ENCODE data around the gene MOCS1. TPM values are rescaled to one million over a fixed set of nuclear protein-coding genes. Genes with fewer than 3 reads are reported as not detected.
A peak's percentile ranks its signal among the peaks of the same experiment; 100 is the strongest.

Gene MOCS1
- total RNA-seq, 1 donor from 2014 or later = 11.3 TPM

GRCh38 chr6:39932386-39932910, 1.8 kb downstream of the MOCS1 start:
- Histone ChIP-seq H3K4me1 (peaks cover 18% of the 10 kb centered on the region), H4K20me1 (ENCODE audit: low read depth) (no peaks in the 10 kb centered on the region), H3K4me3 (peak overlapping the region; percentile 93), H3K9me3 (ENCODE audit: low read depth) (no peaks in the 10 kb centered on the region), H3K27ac (no peak overlapping the region), H3K27me3 (peaks cover 13% of the 10 kb centered on the region), H2AFZ (replicated peaks) (no peak overlapping the region), H3F3A (ENCODE audit: low read depth) (no peaks in the 10 kb centered on the region), H3K36me3 (no peaks in the 10 kb centered on the region), H3K79me2 (ENCODE audit: low read depth) (peaks cover 7% of the 10 kb centered on the region), H3K4me2 (peak overlapping the region; percentile 99), H3K9ac (no peak overlapping the region)
- Mint-ChIP-seq H3K36me3 (peaks cover 9% of the 10 kb centered on the region), H3K27ac (no peak overlapping the region), H3K27me3 (ENCODE audit: insufficient read depth, low read depth) (no peaks in the 10 kb centered on the region), H3K4me3 (peak overlapping the region; percentile 96), H3K9me3 (peaks cover 2% of the 10 kb centered on the region), H3K4me1 (peaks cover 10% of the 10 kb centered on the region)
- DNase-seq (ENCODE audit: low spot score) = no peak
- TF ChIP-seq EZH2phosphoT487 (IDR thresholded peaks at IDR 0.05) = no peak
- TF ChIP-seq CTCF (IDR thresholded peaks at IDR 0.05) = no peak
- TF ChIP-seq EZH2 (IDR thresholded peaks at IDR 0.05) = no peak

GRCh38 chr6:39931607-39932006, 2.7 kb downstream of the MOCS1 start:
- H3K27me3 Mint-ChIP-seq (ENCODE audit: insufficient read depth, low read depth) = no peaks in the 10 kb centered on the region
- H3K79me2 ChIP-seq (ENCODE audit: low read depth) = peaks cover 7% of the 10 kb centered on the region
- H3K36me3 ChIP-seq = no peaks in the 10 kb centered on the region
- H3K4me3 ChIP-seq = no peak overlapping the region
- H3F3A ChIP-seq (ENCODE audit: low read depth) = no peaks in the 10 kb centered on the region
- H3K4me1 Mint-ChIP-seq = peaks cover 10% of the 10 kb centered on the region
- H3K4me2 ChIP-seq = no peak overlapping the region
- peaks cover 18% of the 10 kb centered on the region for H3K4me1 ChIP-seq
- no peak for DNase-seq (ENCODE audit: low spot score)
- no peak overlapping the region for H3K9ac ChIP-seq
- H3K27ac ChIP-seq = no peak overlapping the region
- peaks cover 10% of the 10 kb centered on the region for H3K36me3 Mint-ChIP-seq
- H3K4me3 Mint-ChIP-seq = no peak overlapping the region
- H2AFZ ChIP-seq (replicated peaks) = no peak overlapping the region
- H4K20me1 ChIP-seq (ENCODE audit: low read depth) = no peaks in the 10 kb centered on the region
- no peak overlapping the region for H3K27ac Mint-ChIP-seq
- peaks cover 13% of the 10 kb centered on the region for H3K27me3 ChIP-seq
- TF ChIP-seq CTCF (IDR thresholded peaks at IDR 0.05) = no peak
- no peak for TF ChIP-seq EZH2 (IDR thresholded peaks at IDR 0.05)
- no peak for TF ChIP-seq EZH2phosphoT487 (IDR thresholded peaks at IDR 0.05)
- H3K9me3 ChIP-seq (ENCODE audit: low read depth) = no peaks in the 10 kb centered on the region
- H3K9me3 Mint-ChIP-seq = peaks cover 2% of the 10 kb centered on the region

GRCh38 chr6:39930540-39930939, 3.7 kb downstream of the MOCS1 start:
- H3K27ac Mint-ChIP-seq = no peak overlapping the region
- no peak overlapping the region for H2AFZ ChIP-seq (replicated peaks)
- H3K79me2 ChIP-seq (ENCODE audit: low read depth) = peaks cover 7% of the 10 kb centered on the region
- H3K27me3 Mint-ChIP-seq (ENCODE audit: insufficient read depth, low read depth) = no peaks in the 10 kb centered on the region
- H3K4me1 Mint-ChIP-seq = peaks cover 10% of the 10 kb centered on the region
- no peaks in the 10 kb centered on the region for H3K36me3 ChIP-seq
- peaks cover 2% of the 10 kb centered on the region for H3K9me3 Mint-ChIP-seq
- no peak overlapping the region for H3K27ac ChIP-seq
- H3K4me3 ChIP-seq = no peak overlapping the region
- H3K9ac ChIP-seq = no peak overlapping the region
- DNase-seq (ENCODE audit: low spot score) = no peak
- no peak for TF ChIP-seq CTCF (IDR thresholded peaks at IDR 0.05)
- no peak for TF ChIP-seq EZH2phosphoT487 (IDR thresholded peaks at IDR 0.05)
- no peak for TF ChIP-seq EZH2 (IDR thresholded peaks at IDR 0.05)
- peaks cover 10% of the 10 kb centered on the region for H3K27me3 ChIP-seq
- no peak overlapping the region for H3K4me2 ChIP-seq
- H3K9me3 ChIP-seq (ENCODE audit: low read depth) = no peaks in the 10 kb centered on the region
- peaks cover 18% of the 10 kb centered on the region for H3K4me1 ChIP-seq
- H4K20me1 ChIP-seq (ENCODE audit: low read depth) = no peaks in the 10 kb centered on the region
- H3F3A ChIP-seq (ENCODE audit: low read depth) = no peaks in the 10 kb centered on the region
- peaks cover 14% of the 10 kb centered on the region for H3K36me3 Mint-ChIP-seq
- no peak overlapping the region for H3K4me3 Mint-ChIP-seq
